Left lobe of liver (tissue), 2 donors: ENCODE measurements around the gene ATP13A1. TPM values are rescaled to one million over a fixed set of nuclear protein-coding genes. Genes with fewer than 3 reads are reported as not detected.
"Not testable (repeated sequence)": the region's sequence is repeated elsewhere in the genome, so short reads cannot be mapped to it uniquely, and the experiment has no call there.

Source experiments
- ATAC-seq: fragments of 200-7000 bp; cut with Tn5 transposase; one replicate; pipeline ENCODE4 v1.9.1; 2020; ENCODE audit warnings: mild to moderate bottlenecking, moderate library complexity
- DNase-seq: peaks from one replicate; pipeline ENCODE4 v3.0.0-alpha.2; 2020; ENCODE audit warnings: low spot score
- total RNA-seq: library from RNA; stranded (reverse); gene quantifications from one replicate; pipeline ENCODE4 v1.2.1, GENCODE V29; 2021
- donor health status: DM: no; HTN: no; CAD: no; lungs with moderate emphysema.
- donor health status: DM: no; HTN: yes; CAD: no.

The ATP13A1 gene
- total RNA-seq, 1 donor from 2014 or later: 34.2 TPM

- DNase-seq, ATAC-seq: not testable (repeated sequence)
These were observed 2.0 kb upstream of the ATP13A1 start for GRCh38 chr19:19665420-19665948.

DNA sequence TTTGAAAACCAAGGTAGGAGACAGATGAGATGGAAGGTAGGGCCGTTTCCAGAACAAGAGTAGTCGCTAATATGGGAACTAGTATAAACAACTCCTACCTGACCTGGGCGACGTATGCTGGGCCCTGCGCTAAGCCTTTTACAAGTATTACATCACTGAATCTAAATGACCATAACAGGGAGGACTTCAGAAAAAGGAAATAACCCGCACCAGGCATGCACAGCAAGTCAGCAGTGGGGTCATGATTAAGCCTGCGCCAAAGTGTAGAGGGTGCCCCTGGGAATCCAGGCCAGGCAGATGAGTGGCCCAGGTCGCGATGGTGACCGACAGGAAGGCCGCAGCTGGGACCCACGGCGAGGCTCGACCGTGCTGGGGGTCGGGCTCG is 613 bp downstream of the ATP13A1 start:
- DNase-seq (no peak), ATAC-seq (no peak)

DNA sequence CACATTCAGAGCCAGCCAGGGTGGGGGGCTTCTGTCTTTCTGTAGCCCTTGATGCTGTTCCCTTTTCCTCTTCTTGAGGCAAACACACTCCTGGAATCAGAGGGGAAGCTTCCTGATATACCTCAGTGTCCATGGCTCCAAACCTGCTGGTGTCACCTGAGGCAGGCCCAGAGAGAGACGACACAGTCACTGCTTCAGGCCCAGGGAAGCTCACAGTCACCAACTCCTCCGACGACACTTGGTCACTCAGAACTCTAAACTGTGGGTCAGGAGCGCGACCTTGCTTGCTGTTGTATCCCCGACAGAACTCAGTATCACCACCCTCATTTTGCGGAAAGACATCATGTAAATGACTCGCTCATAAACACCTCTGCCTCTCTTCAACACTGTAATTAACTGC is 1.1 kb downstream of the ATP13A1 start:
- ATAC-seq (no peak), DNase-seq (no peak)

DNA sequence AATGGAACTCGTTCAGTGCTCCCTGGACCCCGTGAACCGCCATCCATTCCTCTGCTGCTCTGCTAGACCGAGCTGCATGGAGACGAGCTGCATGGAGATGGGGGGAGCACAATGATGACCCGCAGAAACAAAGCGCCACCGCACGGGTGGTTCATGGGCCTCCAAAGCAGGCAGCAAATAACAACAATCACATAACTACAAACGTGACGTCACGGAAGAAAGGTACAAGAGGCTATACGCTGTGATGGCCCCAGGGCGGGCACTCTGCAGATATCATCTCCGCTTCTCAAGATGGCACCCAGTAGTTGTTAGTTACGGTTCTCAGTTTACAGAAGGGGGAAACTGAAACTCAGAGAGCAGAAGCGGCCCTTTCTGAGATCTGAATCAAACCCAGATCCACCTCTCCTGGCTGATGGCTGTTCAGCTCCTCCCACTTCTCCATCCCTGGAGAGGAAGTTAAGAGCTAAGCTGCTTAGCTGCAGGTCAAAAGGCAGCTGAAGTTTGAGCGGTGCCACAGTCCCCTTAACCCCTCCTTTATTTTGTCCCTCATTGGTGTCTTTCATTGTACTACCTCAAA is 1.7 kb downstream of the ATP13A1 start:
- DNase-seq (no peak), ATAC-seq (no peak)

DNA sequence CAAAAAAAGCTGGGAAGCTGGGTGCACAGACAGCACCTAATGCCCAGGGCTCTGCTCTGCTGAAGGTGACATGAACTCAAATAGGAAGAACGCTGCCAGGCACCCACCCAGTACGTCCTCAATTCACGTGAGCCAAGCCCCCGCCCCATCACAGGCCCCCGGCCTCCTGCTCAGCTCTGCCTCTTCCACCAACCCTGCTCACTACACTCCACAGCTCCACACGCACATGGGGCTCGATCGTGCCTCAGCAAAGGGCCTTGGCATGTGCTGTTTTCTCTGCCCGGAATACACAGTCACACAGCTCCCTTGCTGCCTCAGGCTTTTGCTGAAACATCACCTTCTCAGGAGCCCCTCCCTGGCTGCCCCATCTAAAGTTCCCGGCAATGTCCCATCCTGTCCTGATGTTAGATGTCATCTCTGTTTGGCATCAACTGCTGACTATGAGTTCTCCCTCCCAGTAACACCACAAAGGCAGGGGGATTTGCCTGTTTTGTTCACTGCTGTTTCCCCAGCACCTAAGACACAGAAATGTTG is 2.3 kb downstream of the ATP13A1 start:
- no peak for DNase-seq
- no peak for ATAC-seq

DNA sequence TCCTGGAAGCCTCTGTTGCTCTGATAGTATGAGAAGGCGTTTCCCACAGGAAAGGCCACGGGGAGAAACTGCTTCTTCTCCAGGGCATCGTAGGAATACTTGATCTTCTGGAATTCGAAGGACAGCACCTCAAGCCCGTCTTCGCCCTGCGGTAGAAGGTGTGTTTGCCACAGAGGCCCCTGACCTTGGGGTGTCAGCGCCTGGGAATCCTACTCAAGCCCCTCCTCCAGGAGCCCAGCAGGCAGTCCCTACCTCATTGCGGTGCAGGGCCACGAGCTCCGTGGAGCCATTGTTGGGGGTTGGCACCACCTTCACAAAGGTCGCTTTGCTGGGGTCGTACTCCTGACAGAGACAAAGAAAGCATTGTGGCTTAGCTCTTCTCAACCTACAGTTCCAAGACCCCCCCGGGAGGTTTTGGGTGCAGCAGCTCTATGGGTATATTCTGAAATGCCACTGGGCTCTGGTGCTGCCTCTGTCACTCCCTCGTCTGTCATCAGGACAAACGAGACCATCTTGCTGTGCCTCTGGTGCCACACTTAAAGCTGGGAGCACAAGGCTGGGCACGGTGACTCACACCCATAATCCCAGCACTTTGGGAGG is 3.7 kb downstream of the ATP13A1 start:
- ATAC-seq: no peak
- DNase-seq: no peak

DNA sequence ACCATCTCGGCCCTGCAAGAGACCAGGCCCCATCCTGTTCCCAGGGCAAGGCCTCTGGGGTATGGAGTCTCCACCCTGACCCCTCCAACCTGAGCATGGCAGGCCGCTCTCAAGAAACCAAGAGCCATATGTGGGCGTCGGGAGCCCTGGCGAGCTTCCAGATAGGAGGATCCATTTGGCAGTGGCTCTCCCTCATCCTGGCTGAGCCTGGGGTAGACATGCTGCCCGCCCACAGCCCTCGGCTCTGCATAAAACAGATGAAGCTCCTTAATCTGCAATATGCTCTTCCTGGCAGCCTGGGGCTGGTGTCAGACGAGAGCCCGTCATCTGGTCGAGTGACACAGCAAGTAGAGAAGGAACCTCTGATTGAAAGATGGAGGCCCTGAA is 6.1 kb downstream of the ATP13A1 start:
- ATAC-seq (no peak), DNase-seq (no peak)

GRCh38 chr19:19656451-19657396 is 6.8 kb downstream of the ATP13A1 start:
- no peak for ATAC-seq
- DNase-seq: no peak

GRCh38 chr19:19655641-19656343 is 7.7 kb downstream of the ATP13A1 start:
- peak; percentile 21 for ATAC-seq
- DNase-seq: no peak

DNA sequence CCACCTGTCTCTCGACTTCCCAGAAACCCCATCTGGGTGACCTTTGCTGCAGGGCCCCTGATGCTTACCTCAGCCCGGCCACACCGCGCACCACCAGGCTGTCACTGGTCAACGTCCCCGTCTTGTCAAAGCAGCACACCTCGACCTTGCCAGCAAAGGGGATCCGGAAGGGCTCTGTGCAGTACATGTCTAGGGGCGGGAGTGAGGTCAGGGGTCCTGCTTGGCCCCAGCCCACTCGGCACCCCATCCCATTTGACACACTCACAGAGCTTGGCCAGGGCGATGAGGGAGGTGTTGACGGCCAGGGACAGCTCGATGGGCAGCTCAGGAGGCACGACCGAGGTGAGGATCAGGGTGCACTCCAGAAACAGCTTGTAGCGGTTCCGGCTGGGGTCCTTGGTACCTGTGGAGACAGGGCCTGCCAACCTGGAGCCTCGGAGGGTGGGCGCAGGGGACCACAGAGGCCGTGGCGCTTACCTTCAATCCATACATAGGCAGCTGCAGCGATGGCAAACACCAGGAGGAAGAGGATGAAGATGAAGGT is 8.4 kb downstream of the ATP13A1 start:
- ATAC-seq (no peak), DNase-seq (no peak)

DNA sequence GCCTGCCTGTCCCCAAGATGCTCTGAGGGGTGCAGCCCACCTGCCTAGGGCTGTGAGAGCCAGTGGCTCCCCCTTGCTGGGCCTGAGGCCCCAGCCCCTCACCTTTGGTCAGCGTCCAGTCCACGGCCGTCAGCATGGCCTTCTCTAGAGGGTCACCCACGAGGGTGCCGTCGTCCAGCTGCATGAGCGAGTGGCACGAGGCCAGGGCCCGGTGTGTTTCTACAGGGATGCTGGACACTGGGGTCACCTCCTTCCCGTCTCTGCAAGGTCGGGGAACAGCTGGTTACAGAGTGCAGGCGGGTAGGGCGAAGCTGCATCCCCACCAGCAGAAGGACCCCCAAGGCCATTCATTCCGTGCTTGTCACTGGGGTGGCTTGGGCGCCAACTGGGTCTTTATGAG is 9.0 kb downstream of the ATP13A1 start:
- ATAC-seq: no peak
- no peak for DNase-seq

- DNase-seq (no peak), ATAC-seq (no peak)
These were observed 9.8 kb downstream of the ATP13A1 start for GRCh38 chr19:19653597-19654147.

- ATAC-seq: no peak
- DNase-seq: no peak
These were observed 10.8 kb downstream of the ATP13A1 start for GRCh38 chr19:19652482-19653295.

DNA sequence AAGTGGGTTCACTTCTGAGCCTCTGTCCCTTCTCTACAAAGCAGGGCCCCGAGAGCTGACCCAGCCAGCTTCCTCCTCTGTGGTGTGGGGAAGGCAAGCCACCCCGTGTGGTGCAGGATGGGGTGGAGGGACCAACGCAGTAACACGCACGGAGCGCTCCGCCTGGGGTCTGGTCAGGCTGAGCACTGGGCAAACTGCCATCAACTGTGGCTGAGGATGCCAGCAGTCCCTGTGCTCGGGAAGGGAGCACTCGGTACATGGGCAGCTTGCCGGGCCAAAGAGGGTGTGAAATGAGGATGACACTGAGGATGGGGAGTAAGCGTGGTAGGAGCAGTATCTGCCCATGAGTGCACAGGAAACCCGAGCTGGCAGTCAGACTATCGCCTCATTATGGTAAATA is 12.4 kb downstream of the ATP13A1 start:
- ATAC-seq (no peak), DNase-seq (no peak)

DNA sequence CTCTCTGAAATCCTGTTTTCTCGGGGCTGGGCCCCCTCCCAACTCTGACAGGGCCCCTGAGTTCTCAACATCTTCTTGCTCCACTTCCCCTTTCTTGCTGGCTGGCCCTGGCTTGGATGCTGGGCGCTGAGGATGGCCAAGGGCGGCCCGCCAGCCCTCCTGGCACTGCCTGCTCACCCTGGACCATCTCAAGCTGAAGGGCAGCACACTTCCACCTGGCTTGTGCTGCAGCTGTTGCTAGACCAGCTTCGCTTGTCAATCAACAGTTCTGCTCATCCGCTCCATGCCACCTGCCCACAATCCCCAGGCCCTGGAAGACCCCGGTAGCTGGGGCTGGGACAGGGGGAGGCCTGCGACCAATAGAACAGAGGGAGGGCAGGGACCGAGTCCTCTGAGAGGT is 13.1 kb downstream of the ATP13A1 start:
- ATAC-seq: no peak
- DNase-seq: no peak

- ATAC-seq (no peak), DNase-seq (no peak)
These were observed 13.9 kb downstream of the ATP13A1 start for GRCh38 chr19:19649580-19649995.

- ATAC-seq: no peak
- no peak for DNase-seq
These were observed 14.3 kb downstream of the ATP13A1 start for GRCh38 chr19:19649155-19649554.

DNA sequence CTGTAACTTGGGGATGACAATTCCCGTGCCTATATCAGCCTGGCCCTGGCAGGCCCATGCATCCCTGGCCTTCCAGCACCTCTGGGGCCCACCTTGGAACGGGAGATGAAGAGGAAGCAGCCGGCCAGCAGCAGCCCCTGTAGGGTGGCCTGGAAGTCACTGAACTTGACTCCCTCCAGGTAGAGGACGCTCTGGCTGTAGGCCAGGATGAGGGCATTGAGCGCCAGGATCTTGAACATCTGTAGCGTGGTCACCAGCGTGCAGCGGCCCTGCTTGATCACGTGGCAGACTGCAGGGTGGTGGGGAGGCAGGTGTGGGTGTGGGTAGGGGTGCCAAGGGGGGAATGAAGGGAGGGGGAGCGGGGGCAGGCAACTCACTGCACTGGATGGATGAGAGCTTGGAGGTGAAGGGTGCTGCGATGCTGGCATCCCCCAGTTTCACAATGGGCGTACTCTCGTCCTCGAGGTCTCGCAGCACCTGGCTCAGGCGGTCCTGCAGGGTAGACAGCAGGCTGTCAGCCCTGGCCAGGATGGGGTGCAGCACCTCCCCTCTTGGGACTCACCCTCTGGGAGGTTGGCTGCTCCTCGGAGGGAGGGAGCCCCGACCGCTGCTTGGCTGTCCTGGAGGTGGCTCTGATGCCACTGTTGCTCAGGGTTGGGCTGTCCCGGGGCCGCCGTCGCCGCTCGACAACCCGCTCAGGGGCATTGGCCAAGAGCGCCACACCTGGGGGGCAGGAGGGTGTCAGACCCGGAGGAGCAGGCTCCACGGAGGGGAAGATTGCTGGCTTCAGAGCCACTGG is 16.2 kb downstream of the ATP13A1 start:
- ATAC-seq (no peak), DNase-seq (no peak)
